Heart left ventricle (tissue), 16 donors: ENCODE data around the gene KRT71. TPM values are rescaled to one million over a fixed set of nuclear protein-coding genes. Genes with fewer than 3 reads are reported as not detected.

Experiments
- ATAC-seq, 4 donors: fragments of 200-7000 bp; cut with Tn5 transposase; one replicate each; pipeline ENCODE4 v1.9.1; 2020 to 2022; ENCODE audit warnings: moderate library complexity in 4 of 4, mild to moderate bottlenecking in 3 of 4, moderate number of reproducible peaks in 1 of 4
- DNase-seq, 5 donors: peaks; one replicate each; pipeline ENCODE4 v3.0.0-alpha.2; 2020
- H3K27ac ChIP-seq, 12 donors: fragments of 200-600 bp; sonication (generic) in 4 of 12; one replicate each; pipeline versions ENCODE4 v1.5.0 to v1.8.0; 2016 to 2022; ENCODE audit warnings: mild to moderate bottlenecking in 2 of 12
- H3K27me3 ChIP-seq, 9 donors: fragments of 200-600 bp; sonication (generic) in 2 of 9; one replicate each; pipeline versions ENCODE4 v1.5.1 to v1.8.0; 2016 to 2022; ENCODE audit warnings: mild to moderate bottlenecking in 3 of 9
- H3K36me3 ChIP-seq, 9 donors: fragments of 200-600 bp; sonication (generic) in 2 of 9; one replicate each; pipeline versions ENCODE4 v1.5.0 to v1.8.0; 2018 to 2022; ENCODE audit warnings: mild to moderate bottlenecking in 2 of 9
- H3K4me1 ChIP-seq, 12 donors: fragments of 200-600 bp; sonication (generic) in 4 of 12; one replicate each; pipeline versions ENCODE4 v1.5.0 to v1.8.0; 2016 to 2022; ENCODE audit warnings: mild to moderate bottlenecking in 3 of 12
- H3K4me3 ChIP-seq, 12 donors: fragments of 200-600 bp; sonication (generic) in 4 of 12; one replicate each; pipeline versions ENCODE4 v1.5.0 to v1.8.0; 2017 to 2022; ENCODE audit warnings: mild to moderate bottlenecking in 9 of 12, moderate library complexity in 4 of 12
- H3K9me3 ChIP-seq, 12 donors: fragments of 200-600 bp; sonication (generic) in 4 of 12; one replicate each; pipeline versions ENCODE4 v1.5.0 to v1.8.0; 2016 to 2022; ENCODE audit warnings: mild to moderate bottlenecking in 1 of 12
- CTCF ChIP-seq, 12 donors: fragments of 200-600 bp; sonication (generic) in 4 of 12; IDR thresholded peaks; one replicate each; pipeline versions ENCODE4 v1.5.0 to v1.8.0; 2018 to 2022; ENCODE audit warnings: antibody characterized with exemption in 12 of 12, mild to moderate bottlenecking in 5 of 12
- POLR2A ChIP-seq, 2 donors: fragments of 450-650 bp; IDR thresholded peaks; one replicate each; pipeline ENCODE4 v1.6.1; 2017; ENCODE audit warnings: antibody characterized with exemption in 2 of 2, mild to moderate bottlenecking in 2 of 2, moderate library complexity in 2 of 2
- WGBS, 4 donors: extraction: QIAGEN DNeasy Blood & Tissue Kit in 2 of 4; methylation state at CpG; one replicate each; pipeline versions ENCODE4 v1.1.5 to v1.1.7; 2013 to 2018; 5-methylcytosine and 5-hydroxymethylcytosine counted together
- intact Hi-C, 10 donors: fragments of 100-400 bp; cut with DNase I; formaldehyde crosslinking; loops; one replicate each; pipeline versions ENCODE4 v1.11.1 to v1.14.2; 2022
- polyA plus RNA-seq, 2 donors: library from polyadenylated mRNA; stranded (reverse); fragments of 200-250 nt; gene quantifications; one replicate each; pipeline ENCODE4 v1.2.3, GENCODE V29; 2013
- total RNA-seq, 9 donors: library from RNA; depleted of rRNA in 2 of 9; stranded (reverse); fragments of >200 nt in 2 of 9; fragmentation: NEBNext Ultra II Directional in 3 of 9; extraction: Animal tissue kit (Norgen Biotek cat#: 25700) in 3 of 9; gene quantifications; one replicate each; pipeline versions ENCODE4 v1.1.0 to v1.2.4, GENCODE V29; 2016 to 2023
- donor health status: ischemic (EF 13 %, LVEDD 7.1; RV severe dilation, severe dysfunction).
- donor health status: healthy with polysubstance abuse.
- donor health status: DM: no; HTN: yes; CAD: no.
- donor health status: DM: no; HTN: no; CAD: no.
- donor health status: ischemic (EF 25% LVEDD 6.9; RV normal size, moderate dysfunction).
- donor health status: ischemic (EF 25% LVEDD 5.7; RV mildly dilated, moderate dysfunction).
- donor health status: healthy.
- donor health status: DM: yes; HTN: yes; CAD: no.
- donor health status: ischemic (EF 35%, LVEDD 5.7; RV mildly dilated, moderate dysfunction).
- donor health status: nonischemic (EF 11% LVEDD 7.7; RV severe dilation, severe dysfunction).
- donor health status: DM: yes; HTN: yes; CAD: no.
- donor health status: PGD.
- donor health status: ischemic (EF 29% LVEDD 5.4; RV normal size, mild dysfunction).
- donor health status: nonischemic (EF 23%, LVEDD 6.1; RV moderate dilation, normal function).

The KRT71 gene
- total and polyA plus RNA-seq, 11 donors = not detected

GRCh38 chr12:52561880-52562449 lies 9.0 kb upstream of the KRT71 start:
- H3K27ac ChIP-seq = no peak overlapping the region
- 48 to 78% (median 65%) methylated on average over 3 of the region's 3 CpGs for WGBS, 4 donors
- H3K36me3 ChIP-seq = no peaks in the 10 kb centered on the region
- peaks cover 0 to 15% (median 0%) of the 10 kb centered on the region in 9 donors for H3K27me3 ChIP-seq
- intact Hi-C loops = no loop called here
- peaks cover 0 to 9% (median 0%) of the 10 kb centered on the region in 12 donors for H3K4me1 ChIP-seq
- ATAC-seq (no peak), DNase-seq (no peak)
- H3K4me3 ChIP-seq = no peak overlapping the region
- no peaks in the 10 kb centered on the region for H3K9me3 ChIP-seq
- TF ChIP-seq CTCF (IDR thresholded peaks at IDR 0.05) (no peak), POLR2A (IDR thresholded peaks at IDR 0.05) (no peak)

GRCh38 chr12:52559979-52560378 lies 7.0 kb upstream of the KRT71 start:
- TF ChIP-seq CTCF (IDR thresholded peaks at IDR 0.05) (no peak), POLR2A (IDR thresholded peaks at IDR 0.05) (no peak)
- WGBS, 4 donors = 78 to 91% (median 81%) methylated on average over 4 of the region's 4 CpGs

GRCh38 chr12:52558781-52559445 lies 6.0 kb upstream of the KRT71 start:
- H3K27me3 ChIP-seq = peaks cover 0 to 15% (median 0%) of the 10 kb centered on the region in 9 donors
- no peaks in the 10 kb centered on the region for H3K9me3 ChIP-seq
- DNase-seq (no peak), ATAC-seq (no peak)
- no peak for TF ChIP-seq POLR2A (IDR thresholded peaks at IDR 0.05)
- no peak for TF ChIP-seq CTCF (IDR thresholded peaks at IDR 0.05)
- no peaks in the 10 kb centered on the region for H3K36me3 ChIP-seq
- 76 to 84% (median 81%) methylated on average over 8 of the region's 8 CpGs for WGBS, 4 donors
- H3K4me3 ChIP-seq = no peak overlapping the region
- intact Hi-C loops = no loop called here
- H3K4me1 ChIP-seq = no peaks in the 10 kb centered on the region
- H3K27ac ChIP-seq = no peak overlapping the region

More at GRCh38 chr12:52559979-52560378, 7.0 kb upstream of the KRT71 start:
- Histone ChIP-seq H3K27ac (no peak overlapping the region), H3K4me1 (no peaks in the 10 kb centered on the region), H3K9me3 (no peaks in the 10 kb centered on the region), H3K27me3 (peaks cover 0 to 15% (median 0%) of the 10 kb centered on the region in 9 donors), H3K4me3 (no peak overlapping the region), H3K36me3 (no peaks in the 10 kb centered on the region)
- DNase-seq = no peak
- ATAC-seq = no peak
- intact Hi-C loops = no loop called here

- Histone ChIP-seq H3K36me3 (no peaks in the 10 kb centered on the region), H3K9me3 (no peaks in the 10 kb centered on the region), H3K4me1 (no peaks in the 10 kb centered on the region), H3K27ac (no peak overlapping the region), H3K27me3 (peaks cover 0 to 12% (median 0%) of the 10 kb centered on the region in 9 donors), H3K4me3 (no peak overlapping the region)
- DNase-seq (no peak), ATAC-seq (no peak)
- 66 to 76% (median 71%) methylated on average over 2 of the region's 2 CpGs for WGBS, 4 donors
- intact Hi-C loops = no loop called here
- no peak for TF ChIP-seq POLR2A (IDR thresholded peaks at IDR 0.05)
- TF ChIP-seq CTCF (IDR thresholded peaks at IDR 0.05) = no peak
These were observed 4.5 kb upstream of the KRT71 start for GRCh38 chr12:52557476-52557875.
